HG03571 (cell line): ENCODE measurements around the gene LZTR1.
"Not testable (repeated sequence)": the region's sequence is repeated elsewhere in the genome, so short reads cannot be mapped to it uniquely, and the experiment has no call there.

Experiments
- ATAC-seq: cut with Tn5 transposase; IDR thresholded peaks from one replicate; pipeline ENCODE4 v1.9.1; 2021; ENCODE audit not compliant: unreplicated experiment

LZTR1 gene

GRCh38 chr22:20995329-20996030, 13.4 kb downstream of the LZTR1 start:
- no peak for ATAC-seq

- ATAC-seq: no peak
Observed at GRCh38 chr22:20996031-20996410, 13.9 kb downstream of the LZTR1 start.

- no peak for ATAC-seq
Observed at GRCh38 chr22:20996598-20997535, 14.8 kb downstream of the LZTR1 start.

GRCh38 chr22:20997536-20998257, 15.6 kb downstream of the LZTR1 start:
- ATAC-seq: no peak

GRCh38 chr22:20998411-20999336, 16.6 kb downstream of the LZTR1 start:
- no peak for ATAC-seq

GRCh38 chr22:20999350-21000206, 17.5 kb downstream of the LZTR1 start:
- ATAC-seq: no peak

- no peak for ATAC-seq
Observed at GRCh38 chr22:21000207-21000986, 18.3 kb downstream of the LZTR1 start.

GRCh38 chr22:21000987-21001600, 19.0 kb downstream of the LZTR1 start:
- ATAC-seq: peak; percentile 4

GRCh38 chr22:21001601-21002325, 19.7 kb downstream of the LZTR1 start, which contains the start of gene THAP7:
Gene THAP7, minus strand, starts transcription at chr22:21002118. Its CDS starts 207 bp downstream, at chr22:21001911.
- peak; percentile 87 for ATAC-seq

- ATAC-seq: no peak
Observed at GRCh38 chr22:21003782-21004181, 21.7 kb downstream of the LZTR1 start.

GRCh38 chr22:21009208-21009607, 27.1 kb downstream of the LZTR1 start:
- ATAC-seq: not testable (repeated sequence)

GRCh38 chr22:21009638-21010425, 27.7 kb downstream of the LZTR1 start:
- no peak for ATAC-seq

- no peak for ATAC-seq
Observed at GRCh38 chr22:21010426-21011113, 28.5 kb downstream of the LZTR1 start.

- ATAC-seq: no peak
Observed at GRCh38 chr22:21012446-21013407, 30.6 kb downstream of the LZTR1 start.

- ATAC-seq: no peak
Observed at GRCh38 chr22:21013657-21014201, 31.6 kb downstream of the LZTR1 start.
